Activated naive CD4-positive, alpha-beta T cell treated with anti-CD3 and anti-CD28 coated beads for 36 hours (primary cell): ENCODE results near the gene IL21R. TPM values are rescaled to one million over a fixed set of nuclear protein-coding genes. Genes with fewer than 3 reads are reported as not detected.
A peak's percentile ranks its signal among the peaks of the same experiment; 100 is the strongest.

Experiments used
- CTCF ChIA-PET: fragments of 350-600 bp; sonication (Branson Sonifier 250); formaldehyde crosslinking; loops from one replicate; lab custom pipeline; 2021; ENCODE audit warnings: antibody characterized with exemption; lab: Charles Lee
- DNase-seq: peaks from one replicate; pipeline ENCODE4 v3.0.0-alpha.2; 2020
- H3K27ac Mint-ChIP-seq: one replicate; pipeline ENCODE4 v1.8.0; 2021; ENCODE audit warnings: mild to moderate bottlenecking, mixed read lengths
- H3K27me3 Mint-ChIP-seq: one replicate; pipeline ENCODE4 v1.8.0; 2021; ENCODE audit warnings: low read depth, mixed read lengths
- H3K36me3 Mint-ChIP-seq: one replicate; pipeline ENCODE4 v1.8.0; 2021; ENCODE audit warnings: low read depth, mixed read lengths
- H3K4me1 Mint-ChIP-seq: one replicate; pipeline ENCODE4 v1.8.0; 2021; ENCODE audit warnings: low read depth, mixed read lengths
- H3K4me3 Mint-ChIP-seq: one replicate; pipeline ENCODE4 v1.8.0; 2021; ENCODE audit warnings: mild to moderate bottlenecking, moderate library complexity, mixed read lengths
- H3K9me3 Mint-ChIP-seq: one replicate; pipeline ENCODE4 v1.8.0; 2021; ENCODE audit warnings: mixed read lengths
- intact Hi-C: fragments of 100-400 bp; cut with micrococcal nuclease; formaldehyde crosslinking; loops from one replicate; pipeline ENCODE4 v1.15.1; 2023
- total RNA-seq, 2 experiments: library from RNA; stranded (reverse); gene quantifications; one replicate each; pipeline ENCODE4 v1.2.3, GENCODE V29; 2021

Gene IL21R
- total RNA-seq, 2 experiments from 2014 or later, result 93.8 to 99.2 TPM

DNA sequence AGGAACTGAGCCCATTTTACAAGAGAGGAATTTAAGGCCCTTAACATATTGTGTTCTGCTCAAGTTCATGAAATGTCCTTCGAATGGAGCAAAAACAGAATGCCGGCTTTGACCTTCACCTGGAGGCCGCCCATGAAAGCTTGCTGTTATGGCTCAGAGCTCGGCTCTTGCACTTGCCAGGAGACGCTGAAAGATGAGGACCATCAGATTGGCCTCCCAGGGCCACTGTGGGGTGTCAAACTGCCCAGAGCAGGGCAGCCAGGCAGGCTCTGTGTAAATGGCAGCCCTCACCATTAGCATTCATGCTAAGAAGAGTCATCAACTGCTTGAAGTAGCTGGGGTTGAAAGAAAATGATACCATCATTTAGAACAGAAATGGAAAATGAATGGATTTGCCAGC lies 39.3 kb downstream of the IL21R start:
- no peaks in the 10 kb centered on the region for H3K9me3 Mint-ChIP-seq
- no peak overlapping the region for H3K4me3 Mint-ChIP-seq
- H3K36me3 Mint-ChIP-seq, result peaks cover 91% of the 10 kb centered on the region
- no peaks in the 10 kb centered on the region for H3K27me3 Mint-ChIP-seq
- DNase-seq, result no peak
- H3K4me1 Mint-ChIP-seq, result peaks cover 40% of the 10 kb centered on the region
- intact Hi-C loops, result no loop called here
- CTCF ChIA-PET, result interaction anchor here (1.0 kb wide), 1 partner anchor 40 kb away, joined by 3 read pairs; no protein-coding TSS in a partner anchor
- peak overlapping the region; percentile 13 for H3K27ac Mint-ChIP-seq

DNA sequence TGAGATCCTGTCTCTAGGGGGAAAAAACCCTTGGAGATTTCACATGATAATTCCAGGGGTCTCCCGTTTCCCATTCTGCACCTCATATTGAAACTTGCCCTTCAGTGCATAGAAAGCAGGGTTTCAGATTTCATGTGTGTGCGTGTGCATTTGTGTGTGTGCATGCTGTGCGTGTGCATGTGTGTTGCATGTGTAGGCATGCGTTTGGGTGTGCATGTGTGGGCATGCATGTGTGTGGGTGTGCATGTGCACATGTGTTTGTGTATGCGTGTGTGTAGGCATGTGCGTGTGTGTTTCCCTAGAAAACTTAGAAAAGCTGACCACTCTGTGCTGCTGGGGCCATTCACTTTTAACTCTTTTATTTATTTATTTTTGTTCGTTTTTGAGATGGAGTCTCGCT lies 40.0 kb downstream of the IL21R start:
- no peak overlapping the region for H3K4me3 Mint-ChIP-seq
- no peaks in the 10 kb centered on the region for H3K9me3 Mint-ChIP-seq
- peaks cover 44% of the 10 kb centered on the region for H3K4me1 Mint-ChIP-seq
- DNase-seq, result peak; percentile 2
- CTCF ChIA-PET, result no interaction called here
- H3K27me3 Mint-ChIP-seq, result no peaks in the 10 kb centered on the region
- H3K27ac Mint-ChIP-seq, result peak overlapping the region; percentile 36
- intact Hi-C loops, result no loop called here
- H3K36me3 Mint-ChIP-seq, result peaks cover 90% of the 10 kb centered on the region

DNA sequence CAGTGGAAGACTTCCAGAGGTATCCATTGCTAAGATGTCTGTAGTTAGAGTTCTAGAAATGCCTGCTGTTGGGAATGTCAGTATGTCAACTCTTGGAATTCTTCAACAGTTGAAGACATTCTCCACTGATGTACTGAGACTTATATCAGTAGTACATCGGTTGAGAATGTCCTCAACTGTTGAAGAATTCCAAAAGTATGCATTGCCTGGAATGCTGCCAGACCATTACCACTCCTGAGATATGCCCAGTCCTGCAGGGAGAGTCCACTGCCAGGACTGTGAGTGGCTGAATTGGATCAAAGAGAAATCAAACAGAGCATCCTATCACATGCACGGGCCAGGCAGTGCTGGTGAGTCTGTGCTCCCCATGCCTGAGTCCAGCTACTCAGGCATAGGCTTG lies 42.0 kb downstream of the IL21R start:
- Mint-ChIP-seq H3K4me1 (peaks cover 63% of the 10 kb centered on the region), H3K27ac (peak overlapping the region; percentile 74), H3K36me3 (peaks cover 85% of the 10 kb centered on the region), H3K27me3 (no peaks in the 10 kb centered on the region), H3K9me3 (no peaks in the 10 kb centered on the region), H3K4me3 (no peak overlapping the region)
- CTCF ChIA-PET, result interaction anchor here (1.1 kb wide), 1 partner anchor 12 kb away, joined by 3 read pairs; no protein-coding TSS in a partner anchor
- intact Hi-C loops, result no loop called here
- DNase-seq, result no peak

DNA sequence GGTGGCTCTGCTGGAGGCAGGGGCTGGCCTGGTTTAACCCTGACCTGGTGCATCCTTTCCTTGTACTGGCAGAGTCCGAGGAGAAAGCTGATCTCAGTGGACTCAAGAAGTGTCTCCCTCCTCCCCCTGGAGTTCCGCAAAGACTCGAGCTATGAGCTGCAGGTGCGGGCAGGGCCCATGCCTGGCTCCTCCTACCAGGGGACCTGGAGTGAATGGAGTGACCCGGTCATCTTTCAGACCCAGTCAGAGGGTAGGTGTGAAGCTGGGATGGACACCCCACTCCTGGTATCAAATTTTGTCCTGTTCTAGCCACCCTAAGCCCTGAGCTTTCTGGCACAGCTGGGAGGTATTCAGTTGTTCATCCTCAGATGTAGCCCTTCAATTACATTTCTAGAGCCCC lies 42.5 kb downstream of the IL21R start:
- no peak for DNase-seq
- peaks cover 64% of the 10 kb centered on the region for H3K4me1 Mint-ChIP-seq
- no peaks in the 10 kb centered on the region for H3K9me3 Mint-ChIP-seq
- H3K27ac Mint-ChIP-seq, result peak overlapping the region; percentile 74
- no peaks in the 10 kb centered on the region for H3K27me3 Mint-ChIP-seq
- intact Hi-C loops, result no loop called here
- CTCF ChIA-PET, result interaction anchor here (1.1 kb wide), 2 partner anchors 13 to 37 kb away, joined by 3 read pairs; no protein-coding TSS in a partner anchor
- no peak overlapping the region for H3K4me3 Mint-ChIP-seq
- H3K36me3 Mint-ChIP-seq, result peaks cover 85% of the 10 kb centered on the region

DNA sequence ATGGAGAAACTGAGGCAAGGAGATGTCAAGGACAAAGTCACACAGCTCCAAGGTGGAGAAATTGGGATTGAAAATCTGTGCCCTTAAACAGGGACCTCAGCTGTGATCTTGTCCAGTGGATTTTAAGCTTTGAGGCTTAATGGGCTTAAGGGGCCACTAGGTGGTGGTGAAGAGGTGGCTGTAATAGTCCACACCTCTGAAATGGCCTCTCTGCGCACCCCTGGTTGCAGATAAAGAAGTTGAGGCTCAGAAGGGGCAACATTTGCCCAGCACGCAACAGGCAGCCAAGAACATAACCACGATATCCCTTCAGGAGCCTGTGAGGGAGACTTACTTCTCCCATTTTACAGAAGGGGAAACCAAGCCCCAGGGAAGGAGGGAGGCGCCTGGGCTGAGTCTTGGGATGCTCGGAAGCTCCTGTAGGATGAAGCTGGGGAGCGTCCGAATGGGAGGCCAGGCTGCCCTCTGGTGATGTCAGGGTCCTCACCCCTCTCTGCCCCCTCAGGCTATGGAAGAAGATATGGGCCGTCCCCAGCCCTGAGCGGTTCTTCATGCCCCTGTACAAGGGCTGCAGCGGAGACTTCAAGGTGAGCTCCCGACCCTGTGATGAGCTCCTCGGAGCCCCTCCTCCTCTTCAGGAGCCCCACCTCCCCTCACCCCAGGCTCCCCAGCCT lies 43.7 kb downstream of the IL21R start:
- Mint-ChIP-seq H3K4me3 (no peak overlapping the region), H3K9me3 (no peaks in the 10 kb centered on the region), H3K36me3 (peaks cover 89% of the 10 kb centered on the region), H3K27me3 (no peaks in the 10 kb centered on the region), H3K27ac (peak overlapping the region; percentile 82), H3K4me1 (peaks cover 75% of the 10 kb centered on the region)
- CTCF ChIA-PET, result interaction anchor here (1.0 to 1.1 kb wide), 3 partner anchors 9 to 38 kb away, joined by 3 read pairs; no protein-coding TSS in a partner anchor
- DNase-seq, result no peak
- intact Hi-C loops, result no loop called here

DNA sequence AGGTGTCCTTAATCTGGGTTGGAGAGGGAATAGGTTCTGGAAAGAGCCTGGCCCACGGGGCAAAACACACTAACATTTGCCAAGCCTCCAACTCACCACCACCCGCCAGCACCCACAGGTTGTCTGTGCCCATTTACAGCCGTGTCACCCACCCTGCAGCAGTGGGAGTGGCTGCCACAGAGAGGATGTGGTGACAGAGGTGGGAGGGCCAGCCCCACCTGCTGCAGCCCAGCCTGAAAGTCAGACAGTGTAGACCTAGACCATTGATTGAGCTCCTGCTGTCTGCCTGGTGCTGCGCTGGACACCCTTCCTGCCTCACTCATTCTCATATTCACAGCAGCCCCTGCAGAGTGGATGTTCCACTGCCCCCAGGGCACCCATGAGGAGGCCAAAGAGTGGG lies 44.7 kb downstream of the IL21R start:
- H3K4me3 Mint-ChIP-seq, result no peak overlapping the region

DNA sequence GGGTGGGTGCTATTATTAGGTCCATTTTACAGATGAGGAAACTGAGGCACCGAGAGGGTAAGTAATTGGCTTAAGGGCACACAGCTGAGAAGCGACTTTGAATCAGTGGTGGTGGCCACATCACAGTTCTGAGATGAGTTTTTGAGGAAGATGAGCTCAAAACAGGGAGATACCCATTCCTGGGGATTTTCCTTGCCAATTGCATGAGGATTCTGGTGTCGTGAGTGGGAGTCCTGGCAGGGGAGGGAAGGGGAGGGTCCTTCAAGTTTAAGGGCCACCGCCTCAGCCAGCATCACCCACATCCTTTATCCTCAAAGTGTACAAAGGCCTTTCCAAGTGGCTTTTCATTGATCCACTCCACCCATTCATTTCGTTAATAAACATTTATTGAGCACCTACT lies 45.3 kb downstream of the IL21R start:
- Mint-ChIP-seq H3K4me1 (peaks cover 88% of the 10 kb centered on the region), H3K27ac (peak overlapping the region; percentile 82), H3K36me3 (peaks cover 80% of the 10 kb centered on the region), H3K27me3 (no peaks in the 10 kb centered on the region), H3K9me3 (peaks cover 2% of the 10 kb centered on the region), H3K4me3 (no peak overlapping the region)
- intact Hi-C loops, result no loop called here
- CTCF ChIA-PET, result interaction anchor here (0.8 to 1.0 kb wide), 2 partner anchors 10 to 268 kb away, joined by 3 read pairs; no protein-coding TSS in a partner anchor
- no peak for DNase-seq

More for the DNA sequence above, 44.7 kb downstream of the IL21R start:
- Mint-ChIP-seq H3K4me1 (peaks cover 85% of the 10 kb centered on the region), H3K27me3 (no peaks in the 10 kb centered on the region), H3K27ac (peak overlapping the region; percentile 82), H3K36me3 (peaks cover 84% of the 10 kb centered on the region), H3K9me3 (peaks cover 2% of the 10 kb centered on the region)
- DNase-seq, result peak; percentile 65
- CTCF ChIA-PET, result interaction anchor here (0.8 to 1.0 kb wide), 2 partner anchors 9 to 267 kb away, joined by 3 read pairs; no protein-coding TSS in a partner anchor
- intact Hi-C loops, result no loop called here

DNA sequence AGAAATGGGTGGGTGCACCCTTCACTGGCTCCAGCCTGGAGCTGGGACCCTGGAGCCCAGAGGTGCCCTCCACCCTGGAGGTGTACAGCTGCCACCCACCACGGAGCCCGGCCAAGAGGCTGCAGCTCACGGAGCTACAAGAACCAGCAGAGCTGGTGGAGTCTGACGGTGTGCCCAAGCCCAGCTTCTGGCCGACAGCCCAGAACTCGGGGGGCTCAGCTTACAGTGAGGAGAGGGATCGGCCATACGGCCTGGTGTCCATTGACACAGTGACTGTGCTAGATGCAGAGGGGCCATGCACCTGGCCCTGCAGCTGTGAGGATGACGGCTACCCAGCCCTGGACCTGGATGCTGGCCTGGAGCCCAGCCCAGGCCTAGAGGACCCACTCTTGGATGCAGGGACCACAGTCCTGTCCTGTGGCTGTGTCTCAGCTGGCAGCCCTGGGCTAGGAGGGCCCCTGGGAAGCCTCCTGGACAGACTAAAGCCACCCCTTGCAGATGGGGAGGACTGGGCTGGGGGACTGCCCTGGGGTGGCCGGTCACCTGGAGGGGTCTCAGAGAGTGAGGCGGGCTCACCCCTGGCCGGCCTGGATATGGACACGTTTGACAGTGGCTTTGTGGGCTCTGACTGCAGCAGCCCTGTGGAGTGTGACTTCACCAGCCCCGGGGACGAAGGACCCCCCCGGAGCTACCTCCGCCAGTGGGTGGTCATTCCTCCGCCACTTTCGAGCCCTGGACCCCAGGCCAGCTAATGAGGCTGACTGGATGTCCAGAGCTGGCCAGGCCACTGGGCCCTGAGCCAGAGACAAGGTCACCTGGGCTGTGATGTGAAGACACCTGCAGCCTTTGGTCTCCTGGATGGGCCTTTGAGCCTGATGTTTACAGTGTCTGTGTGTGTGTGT lies 46.8 kb downstream of the IL21R start:
- no peak for DNase-seq
- peak overlapping the region; percentile 94 for H3K27ac Mint-ChIP-seq
- H3K27me3 Mint-ChIP-seq, result no peaks in the 10 kb centered on the region
- H3K9me3 Mint-ChIP-seq, result peaks cover 7% of the 10 kb centered on the region
- no peak overlapping the region for H3K4me3 Mint-ChIP-seq
- CTCF ChIA-PET, result interaction anchor here (0.6 kb wide), 1 partner anchor 74 kb away, joined by 3 read pairs; no protein-coding TSS in a partner anchor
- peaks cover 86% of the 10 kb centered on the region for H3K4me1 Mint-ChIP-seq
- intact Hi-C loops, result loop anchor here (1.0 kb wide), 1 partner anchor 40 kb away; no protein-coding TSS in a partner anchor
- H3K36me3 Mint-ChIP-seq, result peaks cover 71% of the 10 kb centered on the region

DNA sequence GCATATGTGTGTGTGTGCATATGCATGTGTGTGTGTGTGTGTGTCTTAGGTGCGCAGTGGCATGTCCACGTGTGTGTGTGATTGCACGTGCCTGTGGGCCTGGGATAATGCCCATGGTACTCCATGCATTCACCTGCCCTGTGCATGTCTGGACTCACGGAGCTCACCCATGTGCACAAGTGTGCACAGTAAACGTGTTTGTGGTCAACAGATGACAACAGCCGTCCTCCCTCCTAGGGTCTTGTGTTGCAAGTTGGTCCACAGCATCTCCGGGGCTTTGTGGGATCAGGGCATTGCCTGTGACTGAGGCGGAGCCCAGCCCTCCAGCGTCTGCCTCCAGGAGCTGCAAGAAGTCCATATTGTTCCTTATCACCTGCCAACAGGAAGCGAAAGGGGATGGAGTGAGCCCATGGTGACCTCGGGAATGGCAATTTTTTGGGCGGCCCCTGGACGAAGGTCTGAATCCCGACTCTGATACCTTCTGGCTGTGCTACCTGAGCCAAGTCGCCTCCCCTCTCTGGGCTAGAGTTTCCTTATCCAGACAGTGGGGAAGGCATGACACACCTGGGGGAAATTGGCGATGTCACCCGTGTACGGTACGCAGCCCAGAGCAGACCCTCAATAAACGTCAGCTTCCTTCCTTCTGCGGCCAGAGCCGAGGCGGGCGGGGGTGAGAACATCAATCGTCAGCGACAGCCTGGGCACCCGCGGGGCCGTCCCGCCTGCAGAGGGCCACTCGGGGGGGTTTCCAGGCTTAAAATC lies 47.6 kb downstream of the IL21R start:
- Mint-ChIP-seq H3K9me3 (peaks cover 7% of the 10 kb centered on the region), H3K4me1 (peaks cover 86% of the 10 kb centered on the region), H3K36me3 (peaks cover 63% of the 10 kb centered on the region), H3K27me3 (no peaks in the 10 kb centered on the region), H3K27ac (peak overlapping the region; percentile 94), H3K4me3 (peak overlapping the region; percentile 61)
- CTCF ChIA-PET, result interaction anchor here (1.9 kb wide), 1 partner anchor 45 kb away, joined by 8 read pairs; no protein-coding TSS in a partner anchor
- DNase-seq, result peak; percentile 92
- intact Hi-C loops, result loop anchor here (1.0 to 2.0 kb wide), 3 partner anchors 23 to 212 kb away; no protein-coding TSS in a partner anchor

DNA sequence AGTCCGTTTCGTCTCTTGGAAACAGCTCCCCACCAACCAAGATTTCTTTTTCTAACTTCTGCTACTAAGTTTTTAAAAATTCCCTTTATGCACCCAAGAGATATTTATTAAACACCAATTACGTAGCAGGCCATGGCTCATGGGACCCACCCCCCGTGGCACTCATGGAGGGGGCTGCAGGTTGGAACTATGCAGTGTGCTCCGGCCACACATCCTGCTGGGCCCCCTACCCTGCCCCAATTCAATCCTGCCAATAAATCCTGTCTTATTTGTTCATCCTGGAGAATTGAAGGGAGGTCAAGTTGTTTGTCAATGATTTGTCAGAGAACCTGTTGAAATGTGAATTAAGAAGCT lies 48.2 kb downstream of the IL21R start:
- Mint-ChIP-seq H3K9me3 (peaks cover 7% of the 10 kb centered on the region), H3K4me1 (peaks cover 86% of the 10 kb centered on the region), H3K27me3 (no peaks in the 10 kb centered on the region), H3K36me3 (peaks cover 57% of the 10 kb centered on the region), H3K4me3 (peak overlapping the region; percentile 61), H3K27ac (peak overlapping the region; percentile 94)
- DNase-seq, result no peak
- intact Hi-C loops, result loop anchor here (1.0 to 2.0 kb wide), 2 partner anchors 23 to 213 kb away; no protein-coding TSS in a partner anchor
- CTCF ChIA-PET, result interaction anchor here (1.9 kb wide), 1 partner anchor 46 kb away, joined by 8 read pairs; no protein-coding TSS in a partner anchor
